ENCODE data around the gene RIBC2. TPM values are rescaled to one million over a fixed set of nuclear protein-coding genes. Genes with fewer than 3 reads are reported as not detected.

RIBC2 gene
- polyA plus RNA-seq, 1 donor, result 4.7 TPM

DNA sequence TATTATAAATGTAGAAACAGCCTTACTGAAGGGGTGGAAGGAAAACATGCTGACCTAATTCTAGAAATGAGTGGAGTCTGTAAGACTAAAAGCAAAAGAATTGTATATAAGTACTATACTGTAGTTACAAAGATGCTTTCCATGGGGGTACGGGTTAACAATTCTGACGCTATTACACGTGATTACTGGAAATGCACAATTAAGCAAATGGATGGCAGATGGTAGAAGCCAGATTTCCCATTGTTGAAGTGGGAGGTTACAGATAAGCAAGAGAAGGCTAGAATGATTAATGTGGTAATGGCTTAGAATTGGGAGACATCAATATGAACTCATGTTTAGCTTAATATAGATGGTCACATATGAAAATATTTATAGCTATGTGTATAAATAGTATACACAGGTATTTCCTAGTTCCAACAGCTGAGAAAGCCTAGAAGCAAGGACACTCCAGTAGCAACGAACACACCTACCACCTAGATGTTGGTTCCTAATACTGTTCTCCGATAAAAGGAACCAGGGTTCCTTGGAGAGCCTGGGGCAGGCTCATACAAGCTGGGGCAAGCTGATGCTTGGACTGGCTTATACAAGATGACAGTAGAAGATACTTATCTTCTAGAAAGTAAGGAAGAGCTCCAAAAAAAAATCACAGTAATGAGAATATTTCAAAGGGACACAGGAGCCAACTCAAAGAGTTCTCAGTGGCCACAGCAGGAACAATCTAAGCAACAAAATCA, 13.6 kb upstream of the RIBC2 start:
- H3K27me3 ChIP-seq (ENCODE audit: control insufficient read depth, insufficient read depth, low read length), result no peaks in the 10 kb centered on the region
- no peak overlapping the region for H3K27ac ChIP-seq (ENCODE audit: low read length)
- WGBS (ENCODE audit: insufficient coverage, low lambda C conversion rate), result 94% methylated on average over 3 of the region's 5 CpGs
- no peak for DNase-seq
- H3K4me1 ChIP-seq (ENCODE audit: control insufficient read depth, insufficient read depth, low read length), result no peaks in the 10 kb centered on the region
- H3K4me3 ChIP-seq (ENCODE audit: low read length), result no peak overlapping the region
- no peaks in the 10 kb centered on the region for H3K36me3 ChIP-seq (ENCODE audit: control insufficient read depth, insufficient read depth, low read length)
- peaks cover 5% of the 10 kb centered on the region for H3K9me3 ChIP-seq (ENCODE audit: control insufficient read depth, low read depth, low read length)

- Histone ChIP-seq H3K27me3 (ENCODE audit: control insufficient read depth, insufficient read depth, low read length) (no peaks in the 10 kb centered on the region), H3K4me1 (ENCODE audit: control insufficient read depth, insufficient read depth, low read length) (no peaks in the 10 kb centered on the region), H3K4me3 (ENCODE audit: low read length) (no peak overlapping the region), H3K9me3 (ENCODE audit: control insufficient read depth, low read depth, low read length) (peaks cover 4% of the 10 kb centered on the region), H3K36me3 (ENCODE audit: control insufficient read depth, insufficient read depth, low read length) (no peaks in the 10 kb centered on the region), H3K27ac (ENCODE audit: low read length) (no peak overlapping the region)
- WGBS (ENCODE audit: insufficient coverage, low lambda C conversion rate), result 93% methylated on average over 3 of the region's 3 CpGs
- DNase-seq, result peak in 1 of 2 donors; percentile 14
Measured at GRCh38 chr22:45402466-45402985, 11.0 kb upstream of the RIBC2 start.

GRCh38 chr22:45407793-45408192, 5.7 kb upstream of the RIBC2 start:
- peaks cover under 1% of the 10 kb centered on the region for H3K4me1 ChIP-seq (ENCODE audit: control insufficient read depth, insufficient read depth, low read length)
- H3K4me3 ChIP-seq (ENCODE audit: low read length), result no peak overlapping the region
- H3K36me3 ChIP-seq (ENCODE audit: control insufficient read depth, insufficient read depth, low read length), result no peaks in the 10 kb centered on the region
- 100% methylated on average over 1 of the region's 5 CpGs for WGBS (ENCODE audit: insufficient coverage, low lambda C conversion rate)
- peaks cover 1% of the 10 kb centered on the region for H3K9me3 ChIP-seq (ENCODE audit: control insufficient read depth, low read depth, low read length)
- no peak for DNase-seq
- H3K27ac ChIP-seq (ENCODE audit: low read length), result peak overlapping the region; percentile 71
- no peaks in the 10 kb centered on the region for H3K27me3 ChIP-seq (ENCODE audit: control insufficient read depth, insufficient read depth, low read length)

DNA sequence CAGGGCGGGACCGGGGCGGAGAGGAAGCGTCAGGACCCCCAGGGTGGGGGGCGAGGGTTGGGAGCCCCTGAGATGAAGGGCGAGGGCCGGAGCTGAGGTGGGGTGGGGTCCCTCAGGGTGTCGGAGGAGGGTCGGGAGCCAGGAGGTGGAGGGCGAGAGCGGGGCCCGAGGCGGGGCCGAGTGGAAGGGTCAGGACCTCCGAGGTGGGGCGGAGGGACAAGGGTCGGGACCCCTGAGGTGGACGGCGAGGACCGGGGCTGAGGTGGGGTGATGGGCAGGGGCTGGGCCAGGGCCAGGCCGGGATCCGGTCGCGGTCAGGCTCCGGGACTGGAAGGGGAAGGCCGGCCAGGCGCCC, 503 bp upstream of the RIBC2 start:
- no peak for DNase-seq
- Histone ChIP-seq H3K4me1 (ENCODE audit: control insufficient read depth, insufficient read depth, low read length) (peaks cover 6% of the 10 kb centered on the region), H3K27ac (ENCODE audit: low read length) (no peak overlapping the region), H3K4me3 (ENCODE audit: low read length) (no peak overlapping the region), H3K27me3 (ENCODE audit: control insufficient read depth, insufficient read depth, low read length) (no peaks in the 10 kb centered on the region), H3K36me3 (ENCODE audit: control insufficient read depth, insufficient read depth, low read length) (no peaks in the 10 kb centered on the region), H3K9me3 (ENCODE audit: control insufficient read depth, low read depth, low read length) (peaks cover 8% of the 10 kb centered on the region)
- WGBS (ENCODE audit: insufficient coverage, low lambda C conversion rate), result no CpG with 5 or more reads among the region's 27 CpGs

GRCh38 chr22:45418056-45418769, 4.7 kb downstream of the RIBC2 start:
- Histone ChIP-seq H3K36me3 (ENCODE audit: control insufficient read depth, insufficient read depth, low read length) (peaks cover 3% of the 10 kb centered on the region), H3K4me1 (ENCODE audit: control insufficient read depth, insufficient read depth, low read length) (peaks cover 2% of the 10 kb centered on the region), H3K27me3 (ENCODE audit: control insufficient read depth, insufficient read depth, low read length) (no peaks in the 10 kb centered on the region), H3K4me3 (ENCODE audit: low read length) (no peak overlapping the region), H3K27ac (ENCODE audit: low read length) (no peak overlapping the region), H3K9me3 (ENCODE audit: control insufficient read depth, low read depth, low read length) (peaks cover 2% of the 10 kb centered on the region)
- DNase-seq, result no peak
- 100% methylated on average over 1 of the region's 16 CpGs for WGBS (ENCODE audit: insufficient coverage, low lambda C conversion rate)

DNA sequence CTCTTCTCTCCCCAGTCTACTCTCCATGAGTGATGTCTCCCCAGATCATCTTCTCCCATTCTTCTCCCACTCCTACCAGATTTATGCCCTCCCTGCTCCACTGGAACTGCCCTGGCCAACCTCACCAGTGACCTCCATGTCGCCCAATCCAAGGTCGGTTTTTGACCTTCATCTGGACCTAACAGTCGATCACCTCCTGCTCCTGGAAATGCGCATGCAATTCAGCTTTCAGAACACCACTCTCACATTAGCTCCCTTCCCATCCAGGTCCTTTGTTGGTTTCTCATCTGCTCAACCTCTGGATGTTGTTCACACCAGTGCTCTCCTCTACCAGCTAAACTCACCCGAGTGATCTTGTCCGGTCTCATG, 5.3 kb downstream of the RIBC2 start:
- Histone ChIP-seq H3K27ac (ENCODE audit: low read length) (no peak overlapping the region), H3K36me3 (ENCODE audit: control insufficient read depth, insufficient read depth, low read length) (peaks cover 3% of the 10 kb centered on the region), H3K4me1 (ENCODE audit: control insufficient read depth, insufficient read depth, low read length) (no peaks in the 10 kb centered on the region), H3K27me3 (ENCODE audit: control insufficient read depth, insufficient read depth, low read length) (no peaks in the 10 kb centered on the region), H3K4me3 (ENCODE audit: low read length) (no peak overlapping the region), H3K9me3 (ENCODE audit: control insufficient read depth, low read depth, low read length) (no peaks in the 10 kb centered on the region)
- no peak for DNase-seq
- WGBS (ENCODE audit: insufficient coverage, low lambda C conversion rate), result 89% methylated on average over 6 of the region's 6 CpGs

DNA sequence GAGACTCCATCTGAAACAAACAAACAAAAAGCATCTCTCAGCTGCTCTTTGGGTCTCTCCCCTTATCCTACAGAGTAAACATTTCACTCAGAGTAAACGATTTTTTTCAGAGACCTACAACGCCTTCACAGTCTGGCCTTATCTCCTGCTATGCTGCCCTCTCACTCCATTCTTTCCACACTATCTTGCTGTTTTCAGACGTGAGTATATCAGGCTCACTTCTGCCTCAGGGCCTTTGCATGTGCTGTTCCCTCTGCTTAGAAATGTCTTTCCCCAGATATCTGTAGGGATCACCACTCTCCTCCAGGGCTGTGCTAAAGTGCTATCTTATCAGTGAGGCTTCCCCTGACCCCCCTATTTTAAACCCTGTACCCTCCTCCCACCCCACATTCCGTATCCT, 6.5 kb downstream of the RIBC2 start:
- Histone ChIP-seq H3K4me3 (ENCODE audit: low read length) (no peak overlapping the region), H3K27ac (ENCODE audit: low read length) (no peak overlapping the region), H3K36me3 (ENCODE audit: control insufficient read depth, insufficient read depth, low read length) (peaks cover 3% of the 10 kb centered on the region), H3K27me3 (ENCODE audit: control insufficient read depth, insufficient read depth, low read length) (no peaks in the 10 kb centered on the region), H3K4me1 (ENCODE audit: control insufficient read depth, insufficient read depth, low read length) (no peaks in the 10 kb centered on the region), H3K9me3 (ENCODE audit: control insufficient read depth, low read depth, low read length) (no peaks in the 10 kb centered on the region)
- DNase-seq, result no peak
- WGBS (ENCODE audit: insufficient coverage, low lambda C conversion rate), result no CpG with 5 or more reads among the region's 4 CpGs

DNA sequence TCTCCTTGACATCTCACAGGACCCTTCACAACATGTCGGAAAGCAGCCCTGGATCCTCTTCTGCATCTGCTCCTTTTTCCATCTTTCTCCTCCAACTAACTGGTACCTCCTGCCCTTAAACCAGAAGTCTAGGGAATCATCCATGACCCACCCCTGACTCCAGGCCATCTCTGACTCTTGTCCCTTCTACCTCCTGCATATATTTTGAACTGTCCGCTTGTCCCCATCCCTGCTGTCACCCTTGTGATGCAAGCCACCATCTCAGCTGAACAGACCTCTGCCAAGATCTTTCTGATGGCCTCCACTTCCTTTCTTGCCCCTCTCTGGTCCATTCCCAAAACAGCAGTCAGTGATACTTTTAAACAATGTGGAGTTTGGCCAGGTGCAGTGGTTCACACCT, 7.0 kb downstream of the RIBC2 start:
- Histone ChIP-seq H3K4me1 (ENCODE audit: control insufficient read depth, insufficient read depth, low read length) (no peaks in the 10 kb centered on the region), H3K27me3 (ENCODE audit: control insufficient read depth, insufficient read depth, low read length) (no peaks in the 10 kb centered on the region), H3K9me3 (ENCODE audit: control insufficient read depth, low read depth, low read length) (no peaks in the 10 kb centered on the region), H3K4me3 (ENCODE audit: low read length) (no peak overlapping the region), H3K36me3 (ENCODE audit: control insufficient read depth, insufficient read depth, low read length) (peaks cover 3% of the 10 kb centered on the region), H3K27ac (ENCODE audit: low read length) (no peak overlapping the region)
- DNase-seq, result no peak
- 100% methylated on average over 1 of the region's 2 CpGs for WGBS (ENCODE audit: insufficient coverage, low lambda C conversion rate)

GRCh38 chr22:45421349-45422055, 8.0 kb downstream of the RIBC2 start:
- no peak overlapping the region for H3K27ac ChIP-seq (ENCODE audit: low read length)
- no peak for DNase-seq
- no peaks in the 10 kb centered on the region for H3K27me3 ChIP-seq (ENCODE audit: control insufficient read depth, insufficient read depth, low read length)
- WGBS (ENCODE audit: insufficient coverage, low lambda C conversion rate), result no CpG with 5 or more reads among the region's 2 CpGs
- no peaks in the 10 kb centered on the region for H3K4me1 ChIP-seq (ENCODE audit: control insufficient read depth, insufficient read depth, low read length)
- peaks cover 3% of the 10 kb centered on the region for H3K36me3 ChIP-seq (ENCODE audit: control insufficient read depth, insufficient read depth, low read length)
- H3K9me3 ChIP-seq (ENCODE audit: control insufficient read depth, low read depth, low read length), result no peaks in the 10 kb centered on the region
- H3K4me3 ChIP-seq (ENCODE audit: low read length), result no peak overlapping the region

GRCh38 chr22:45422237-45422983, 8.9 kb downstream of the RIBC2 start:
- no peak for DNase-seq
- no CpG with 5 or more reads among the region's 14 CpGs for WGBS (ENCODE audit: insufficient coverage, low lambda C conversion rate)
- no peaks in the 10 kb centered on the region for H3K27me3 ChIP-seq (ENCODE audit: control insufficient read depth, insufficient read depth, low read length)

More at GRCh38 chr22:45422237-45422983, 8.9 kb downstream of the RIBC2 start:
- peaks cover 4% of the 10 kb centered on the region for H3K9me3 ChIP-seq (ENCODE audit: control insufficient read depth, low read depth, low read length)
- no peak overlapping the region for H3K4me3 ChIP-seq (ENCODE audit: low read length)
- no peaks in the 10 kb centered on the region for H3K4me1 ChIP-seq (ENCODE audit: control insufficient read depth, insufficient read depth, low read length)
- no peak overlapping the region for H3K27ac ChIP-seq (ENCODE audit: low read length)
- H3K36me3 ChIP-seq (ENCODE audit: control insufficient read depth, insufficient read depth, low read length), result peaks cover 3% of the 10 kb centered on the region

All from large intestine (tissue), 3 donors.